ENCODE data around the gene ULK2. TPM values are rescaled to one million over a fixed set of nuclear protein-coding genes. Genes with fewer than 3 reads are reported as not detected.
A peak's percentile ranks its signal among the peaks of the same experiment; 100 is the strongest.

Gene ULK2
- total RNA-seq, 4 donors from 2014 or later: 7.4 to 20.4 (median 14.2) TPM

DNA sequence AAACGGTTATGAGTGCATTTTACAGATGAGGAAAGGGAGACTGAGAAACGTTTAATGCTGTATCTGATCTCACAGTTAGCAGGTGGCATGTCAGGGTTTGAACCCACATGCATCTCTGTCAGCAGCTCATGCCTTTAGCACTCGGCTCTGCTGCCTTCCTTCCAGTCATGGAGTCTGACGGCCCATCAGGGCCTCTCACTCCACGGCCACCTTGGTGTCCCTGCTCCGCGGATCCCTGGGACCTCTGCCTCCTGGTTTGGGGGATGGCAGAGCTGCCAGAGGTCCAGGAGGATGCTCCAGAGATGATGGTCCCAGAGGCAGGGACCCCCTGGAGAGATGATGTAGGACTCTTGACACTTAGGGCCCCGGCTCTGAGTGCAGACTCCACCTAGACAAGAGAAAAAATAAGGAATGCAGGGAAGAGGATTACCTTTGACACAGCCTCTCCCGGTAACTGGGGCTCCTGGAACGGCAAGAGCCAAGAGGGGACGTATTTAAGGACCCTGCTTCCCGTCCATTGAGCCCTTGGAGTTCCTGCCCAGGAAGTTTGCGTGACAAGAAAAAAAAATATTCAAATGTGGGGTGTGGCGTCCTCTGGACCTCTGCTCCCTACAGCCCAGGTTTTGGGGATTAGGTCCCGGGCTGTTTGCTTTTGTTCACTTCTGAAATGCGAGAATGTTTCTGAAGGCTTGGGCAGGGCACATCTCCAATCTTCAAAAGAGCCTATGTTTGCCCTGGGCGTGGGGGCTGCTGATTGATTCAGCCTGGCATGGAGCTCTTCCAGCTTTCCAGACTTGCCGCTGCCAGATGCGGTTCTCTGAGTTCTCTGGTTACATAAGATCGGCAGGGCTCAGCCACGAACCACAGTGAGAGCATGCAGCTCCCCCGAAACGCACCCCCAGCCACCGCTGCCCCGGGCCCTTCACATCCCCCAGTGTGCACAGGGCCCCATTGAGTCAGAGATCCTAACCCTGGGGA is 119.6 kb downstream of the ULK2 start, which contains the start of gene ALDH3A1:
Gene ALDH3A1, minus strand, starts transcription at position 470 of the 978 bp plus-strand sequence. CDS start 3,169 bp downstream, outside the sequence.
- TF ChIP-seq, protein P1, sequence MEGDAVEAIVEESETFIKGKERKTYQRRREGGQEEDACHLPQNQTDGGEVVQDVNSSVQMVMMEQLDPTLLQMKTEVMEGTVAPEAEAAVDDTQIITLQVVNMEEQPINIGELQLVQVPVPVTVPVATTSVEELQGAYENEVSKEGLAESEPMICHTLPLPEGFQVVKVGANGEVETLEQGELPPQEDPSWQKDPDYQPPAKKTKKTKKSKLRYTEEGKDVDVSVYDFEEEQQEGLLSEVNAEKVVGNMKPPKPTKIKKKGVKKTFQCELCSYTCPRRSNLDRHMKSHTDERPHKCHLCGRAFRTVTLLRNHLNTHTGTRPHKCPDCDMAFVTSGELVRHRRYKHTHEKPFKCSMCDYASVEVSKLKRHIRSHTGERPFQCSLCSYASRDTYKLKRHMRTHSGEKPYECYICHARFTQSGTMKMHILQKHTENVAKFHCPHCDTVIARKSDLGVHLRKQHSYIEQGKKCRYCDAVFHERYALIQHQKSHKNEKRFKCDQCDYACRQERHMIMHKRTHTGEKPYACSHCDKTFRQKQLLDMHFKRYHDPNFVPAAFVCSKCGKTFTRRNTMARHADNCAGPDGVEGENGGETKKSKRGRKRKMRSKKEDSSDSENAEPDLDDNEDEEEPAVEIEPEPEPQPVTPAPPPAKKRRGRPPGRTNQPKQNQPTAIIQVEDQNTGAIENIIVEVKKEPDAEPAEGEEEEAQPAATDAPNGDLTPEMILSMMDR (IDR thresholded peaks at IDR 0.05 in 4 of 5, conservative IDR thresholded peaks at IDR 0.05 in 1 of 5): no peak
- H3K4me1 ChIP-seq: peaks cover 14 to 22% of the 10 kb centered on the region in 2 donors
- ATAC-seq (no peak), DNase-seq (no peak)
- H3K27me3 ChIP-seq: no peaks in the 10 kb centered on the region
- H3K27ac ChIP-seq: no peak within 1 kb of the TSS
- no peaks in the 10 kb centered on the region for H3K9me3 ChIP-seq
- in situ Hi-C loops (cut with MboI; ENCODE audit: low sequenced_read_pairs in 4 of 4) (no loop called here), intact Hi-C loops (cut with DNase I; ENCODE audit: low total_unique reads) (no loop called here)
- no peaks in the 10 kb centered on the region for H3K36me3 ChIP-seq
- H3K4me3 ChIP-seq: no peak within 1 kb of the TSS

DNA sequence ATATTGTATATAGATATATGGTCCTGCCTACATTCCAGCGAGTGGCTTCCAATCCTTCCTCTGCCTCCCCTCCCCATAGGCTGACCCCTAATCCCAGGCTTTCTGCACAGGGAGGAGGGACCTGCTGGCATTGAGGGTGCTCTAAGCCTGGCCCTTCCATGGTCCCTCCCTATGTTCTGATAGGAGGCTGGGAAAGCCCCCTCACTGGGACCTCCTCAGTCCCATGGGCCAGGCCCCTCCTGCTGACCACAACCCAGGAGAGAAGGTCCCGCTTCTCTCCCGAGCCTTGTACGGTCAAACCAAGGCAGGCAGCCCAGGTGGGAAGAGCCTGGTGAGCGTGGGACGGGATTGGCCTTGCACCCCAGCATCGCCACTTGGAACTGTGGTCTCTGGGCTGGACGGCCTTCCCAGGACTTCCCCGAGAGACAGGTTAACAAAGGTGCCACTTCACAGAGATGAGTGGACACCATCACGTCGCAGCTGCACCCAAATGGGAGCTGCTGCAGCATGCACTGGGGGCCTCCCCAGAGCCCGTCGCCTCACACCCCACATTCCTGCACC is 120.5 kb downstream of the ULK2 start:
- intact Hi-C loops (cut with DNase I; ENCODE audit: low total_unique reads) (no loop called here), in situ Hi-C loops (cut with MboI; ENCODE audit: low sequenced_read_pairs in 4 of 4) (no loop called here)
- H3K36me3 ChIP-seq: no peaks in the 10 kb centered on the region
- peaks cover 7 to 13% of the 10 kb centered on the region in 2 donors for H3K4me1 ChIP-seq
- no peak overlapping the region for H3K27ac ChIP-seq
- ATAC-seq (no peak), DNase-seq (no peak)
- H3K27me3 ChIP-seq: no peaks in the 10 kb centered on the region
- H3K9me3 ChIP-seq: no peaks in the 10 kb centered on the region
- no peak for TF ChIP-seq POLR2A (IDR thresholded peaks at IDR 0.05)
- TF ChIP-seq, protein P1 (IDR thresholded peaks at IDR 0.05 in 4 of 5, conservative IDR thresholded peaks at IDR 0.05 in 1 of 5): no peak
- no peak overlapping the region for H3K4me3 ChIP-seq

DNA sequence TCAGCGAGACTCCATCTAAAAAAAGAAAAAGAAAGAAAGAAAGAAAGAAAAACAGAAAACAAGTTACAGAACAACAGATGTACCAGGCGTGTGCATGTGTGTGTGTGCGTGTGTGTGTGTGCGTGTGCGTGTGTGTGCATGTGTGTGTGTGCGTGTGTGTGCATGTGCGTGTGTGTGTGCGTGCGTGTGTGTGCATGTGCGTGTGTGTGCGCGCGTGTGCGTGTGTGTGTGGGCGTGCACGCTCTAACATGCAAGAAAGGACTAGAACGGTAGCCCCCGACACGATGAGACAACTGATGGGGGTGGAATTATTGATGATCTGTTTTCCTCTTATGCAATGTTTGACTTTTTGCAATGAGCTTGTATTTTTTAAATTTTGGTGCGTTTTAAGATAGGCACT is 121.2 kb downstream of the ULK2 start:
- in situ Hi-C loops (cut with MboI; ENCODE audit: low sequenced_read_pairs in 4 of 4): no loop called here
- intact Hi-C loops (cut with DNase I; ENCODE audit: low total_unique reads): no loop called here
- H3K27ac ChIP-seq: no peak overlapping the region

DNA sequence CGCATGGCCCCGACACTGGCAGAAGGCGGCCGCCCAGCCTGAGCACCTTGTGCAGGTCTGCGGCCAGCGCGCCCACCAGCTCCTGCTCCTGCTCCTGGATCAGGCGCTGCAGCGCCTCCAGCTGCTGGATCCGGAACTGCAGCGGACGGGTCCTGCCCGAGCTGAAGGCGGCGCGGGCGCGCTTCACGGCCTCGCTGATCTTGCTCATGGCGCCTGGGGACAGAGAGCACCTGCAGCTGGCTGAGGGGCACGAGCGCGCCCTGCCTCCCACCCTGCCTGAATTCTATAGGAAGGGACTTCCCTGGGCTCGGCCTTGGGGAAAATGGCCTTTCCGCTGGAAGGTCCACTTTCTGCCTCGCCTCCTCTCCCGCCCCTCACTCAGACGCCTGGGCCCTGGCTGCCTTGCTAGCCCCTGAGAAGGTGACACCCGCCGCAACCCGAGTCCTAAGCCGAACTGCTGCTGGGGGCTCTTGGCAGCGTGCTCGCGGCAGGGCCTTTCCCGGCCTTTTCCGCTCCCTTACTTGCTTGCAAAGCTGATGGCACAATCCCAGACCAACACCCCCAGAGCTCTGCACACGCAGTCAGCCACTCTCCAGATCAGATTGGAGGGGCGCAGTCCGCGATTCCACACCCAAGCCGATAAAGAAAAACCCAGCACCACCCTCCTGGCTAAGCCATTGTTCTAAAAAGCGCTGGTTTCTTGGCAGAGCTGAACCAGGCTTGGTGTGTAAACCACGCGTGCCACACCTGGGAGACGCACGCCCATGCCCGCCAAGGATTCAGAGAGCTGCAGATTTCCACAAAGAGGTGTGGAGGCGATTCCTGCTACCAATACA is 122.6 kb downstream of the ULK2 start:
- peak overlapping the region; percentile 14 to 37 (median 34) for H3K27ac ChIP-seq
- intact Hi-C loops (cut with DNase I; ENCODE audit: low total_unique reads) (no loop called here), in situ Hi-C loops (cut with MboI; ENCODE audit: low sequenced_read_pairs in 4 of 4) (no loop called here)
- TF ChIP-seq POLR2A (IDR thresholded peaks at IDR 0.05): no peak
- TF ChIP-seq, protein P1 (IDR thresholded peaks at IDR 0.05 in 4 of 5, conservative IDR thresholded peaks at IDR 0.05 in 1 of 5): peak; percentile 81 to 97 (median 92)
- H3K4me3 ChIP-seq: peak overlapping the region; percentile 56 to 68 (median 62)
- no peaks in the 10 kb centered on the region for H3K9me3 ChIP-seq
- H3K27me3 ChIP-seq: no peaks in the 10 kb centered on the region
- no peaks in the 10 kb centered on the region for H3K36me3 ChIP-seq
- peak; percentile 71 to 89 for DNase-seq
- ATAC-seq: peak; percentile 91 to 95
- H3K4me1 ChIP-seq: peaks cover 0 to 4% of the 10 kb centered on the region in 2 donors

More for the DNA sequence above, 121.2 kb downstream of the ULK2 start:
- ATAC-seq (no peak), DNase-seq (no peak)
- Histone ChIP-seq H3K27me3 (no peaks in the 10 kb centered on the region), H3K36me3 (no peaks in the 10 kb centered on the region), H3K9me3 (no peaks in the 10 kb centered on the region), H3K4me3 (no peak overlapping the region), H3K4me1 (peaks cover 4 to 9% of the 10 kb centered on the region in 2 donors)
- no peak for TF ChIP-seq POLR2A (IDR thresholded peaks at IDR 0.05)
- TF ChIP-seq, protein P1 (IDR thresholded peaks at IDR 0.05 in 4 of 5, conservative IDR thresholded peaks at IDR 0.05 in 1 of 5): no peak
